Measurements from ENCODE around the gene ZNF655.

DNA sequence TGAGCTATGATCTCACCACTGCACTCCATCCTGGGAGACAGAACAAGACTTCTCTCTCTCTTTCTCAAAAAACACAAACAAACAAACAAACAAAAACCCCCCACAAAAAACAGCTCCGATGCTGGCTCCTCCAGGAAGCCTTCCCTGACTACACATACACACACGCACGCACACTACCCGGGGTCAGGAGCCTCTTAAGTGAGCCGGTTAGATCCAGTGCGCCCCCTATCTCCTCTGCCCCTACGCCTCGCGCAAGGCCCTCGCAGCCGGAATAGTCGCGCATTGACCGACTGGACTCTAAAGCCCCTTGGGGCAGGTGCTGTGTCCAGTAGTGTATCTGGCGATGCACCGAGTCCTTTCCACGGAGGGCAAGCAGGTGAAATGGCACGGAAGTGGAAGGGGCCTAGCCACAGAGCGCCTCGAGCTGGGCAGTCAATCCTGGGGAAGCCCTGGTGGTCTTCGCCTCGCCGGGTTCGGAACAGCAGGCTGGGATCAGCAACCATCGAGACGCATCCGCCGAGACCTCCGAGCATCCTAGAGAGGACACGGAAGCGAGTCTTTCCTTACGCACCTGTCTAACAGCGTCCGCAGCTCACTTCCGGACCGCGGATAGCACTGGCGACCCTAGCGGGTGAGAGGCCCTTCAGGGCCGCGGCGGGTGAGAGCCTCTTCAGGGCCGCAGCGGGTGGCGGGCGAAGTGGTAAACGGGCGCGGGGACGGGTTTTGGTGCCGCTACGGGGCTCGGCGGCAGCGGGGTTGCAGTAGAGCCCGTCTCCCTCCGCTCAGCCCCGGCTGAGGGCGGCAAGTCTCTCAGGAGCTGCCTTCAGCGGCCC, 58.1 kb downstream of the ZNF655 start, which contains the start of gene ZSCAN25:
- TF ChIP-seq, protein P1, sequence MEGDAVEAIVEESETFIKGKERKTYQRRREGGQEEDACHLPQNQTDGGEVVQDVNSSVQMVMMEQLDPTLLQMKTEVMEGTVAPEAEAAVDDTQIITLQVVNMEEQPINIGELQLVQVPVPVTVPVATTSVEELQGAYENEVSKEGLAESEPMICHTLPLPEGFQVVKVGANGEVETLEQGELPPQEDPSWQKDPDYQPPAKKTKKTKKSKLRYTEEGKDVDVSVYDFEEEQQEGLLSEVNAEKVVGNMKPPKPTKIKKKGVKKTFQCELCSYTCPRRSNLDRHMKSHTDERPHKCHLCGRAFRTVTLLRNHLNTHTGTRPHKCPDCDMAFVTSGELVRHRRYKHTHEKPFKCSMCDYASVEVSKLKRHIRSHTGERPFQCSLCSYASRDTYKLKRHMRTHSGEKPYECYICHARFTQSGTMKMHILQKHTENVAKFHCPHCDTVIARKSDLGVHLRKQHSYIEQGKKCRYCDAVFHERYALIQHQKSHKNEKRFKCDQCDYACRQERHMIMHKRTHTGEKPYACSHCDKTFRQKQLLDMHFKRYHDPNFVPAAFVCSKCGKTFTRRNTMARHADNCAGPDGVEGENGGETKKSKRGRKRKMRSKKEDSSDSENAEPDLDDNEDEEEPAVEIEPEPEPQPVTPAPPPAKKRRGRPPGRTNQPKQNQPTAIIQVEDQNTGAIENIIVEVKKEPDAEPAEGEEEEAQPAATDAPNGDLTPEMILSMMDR (IDR thresholded peaks at IDR 0.05): no peak
- no peak for TF ChIP-seq POLR2A (IDR thresholded peaks at IDR 0.05)

Data from lower leg skin (tissue), 3 donors.